ENCODE measurements around the gene ACAP1. TPM values are rescaled to one million over a fixed set of nuclear protein-coding genes. Genes with fewer than 3 reads are reported as not detected.

Gene ACAP1
- total RNA-seq, 5 donors from 2014 or later (not counting 1 experiment from before 2014, with no cell fraction given) = 531 to 781 (median 649) TPM

- POLR2A ChIA-PET = no interaction called here
- no peak for DNase-seq
- WGBS (ENCODE audit: insufficient coverage) = 42% methylated on average over 2 of the region's 6 CpGs
- no peak overlapping the region for H3K27ac ChIP-seq (ENCODE audit: low read length)
- H3K27me3 Mint-ChIP-seq = peaks cover 7 to 41% of the 10 kb centered on the region in 2 donors
- no peaks in the 10 kb centered on the region for H3K9me3 Mint-ChIP-seq
- H3K27ac Mint-ChIP-seq = no peak overlapping the region
- CTCF ChIA-PET = interaction anchor here in 1 of 2 donors (0.6 kb wide), 1 partner anchor 241 kb away, joined by 3 read pairs; no protein-coding TSS in a partner anchor
- H3K4me1 ChIP-seq (ENCODE audit: control insufficient read depth in 1 of 2, extremely low read depth in 1 of 2, insufficient read depth in 2 of 2, low read length in 2 of 2) = peaks cover 0 to 32% of the 10 kb centered on the region in 2 experiments
- H3K27me3 ChIP-seq (replicated peaks in 1 of 2; ENCODE audit: control insufficient read depth in 2 of 2, extremely low read depth in 1 of 2, insufficient read depth in 2 of 2, low read length in 1 of 2) = peaks cover 6 to 80% of the 10 kb centered on the region in 2 experiments
- no peaks in the 10 kb centered on the region for H3K9me3 ChIP-seq
- no peak overlapping the region for H3K4me3 ChIP-seq (ENCODE audit: control insufficient read depth in 1 of 2, extremely low read depth in 1 of 2, low read length in 1 of 2)
- no peak for ATAC-seq (replicated peaks in 1 of 4)
- no peaks in the 10 kb centered on the region for H3K36me3 Mint-ChIP-seq
- H3K4me3 Mint-ChIP-seq = peak overlapping the region in 1 of 3 donors; percentile 68
- no peaks in the 10 kb centered on the region for H3K36me3 ChIP-seq (ENCODE audit: control insufficient read depth in 2 of 2, extremely low read depth in 1 of 2, insufficient read depth in 1 of 2, low read length in 1 of 2)
- peaks cover 19 to 25% (median 21%) of the 10 kb centered on the region in 3 donors for H3K4me1 Mint-ChIP-seq
These were observed 43.6 kb upstream of the ACAP1 start for GRCh38 chr17:7292729-7293128.

GRCh38 chr17:7293159-7293558 is 43.2 kb upstream of the ACAP1 start:
- DNase-seq (no peak), ATAC-seq (replicated peaks in 1 of 4) (no peak)
- Mint-ChIP-seq H3K4me3 (peak overlapping the region in 1 of 3 donors; percentile 68), H3K27ac (no peak overlapping the region), H3K36me3 (no peaks in the 10 kb centered on the region), H3K9me3 (no peaks in the 10 kb centered on the region), H3K4me1 (peaks cover 19 to 25% (median 21%) of the 10 kb centered on the region in 3 donors), H3K27me3 (peaks cover 4 to 38% of the 10 kb centered on the region in 2 donors)
- Histone ChIP-seq H3K36me3 (ENCODE audit: control insufficient read depth in 2 of 2, extremely low read depth in 1 of 2, insufficient read depth in 1 of 2, low read length in 1 of 2) (no peaks in the 10 kb centered on the region), H3K27me3 (replicated peaks in 1 of 2; ENCODE audit: control insufficient read depth in 2 of 2, extremely low read depth in 1 of 2, insufficient read depth in 2 of 2, low read length in 1 of 2) (peaks cover 6 to 77% of the 10 kb centered on the region in 2 experiments), H3K27ac (ENCODE audit: low read length) (no peak overlapping the region), H3K9me3 (no peaks in the 10 kb centered on the region), H3K4me1 (ENCODE audit: control insufficient read depth in 1 of 2, extremely low read depth in 1 of 2, insufficient read depth in 2 of 2, low read length in 2 of 2) (peaks cover 0 to 32% of the 10 kb centered on the region in 2 experiments), H3K4me3 (ENCODE audit: control insufficient read depth in 1 of 2, extremely low read depth in 1 of 2, low read length in 1 of 2) (no peak overlapping the region)
- whole genome bisulfite sequencing (ENCODE audit: insufficient coverage) = 96% methylated on average over 7 of the region's 11 CpGs
- ChIA-PET CTCF (interaction anchor here (0.5 to 0.6 kb wide), 2 partner anchors 11 to 241 kb away, joined by 3 to 4 read pairs; no protein-coding TSS in a partner anchor), POLR2A (interaction anchor here (0.6 to 0.7 kb wide), 2 partner anchors 123 to 180 kb away, joined by 3 to 5 read pairs; no protein-coding TSS in a partner anchor)

DNA sequence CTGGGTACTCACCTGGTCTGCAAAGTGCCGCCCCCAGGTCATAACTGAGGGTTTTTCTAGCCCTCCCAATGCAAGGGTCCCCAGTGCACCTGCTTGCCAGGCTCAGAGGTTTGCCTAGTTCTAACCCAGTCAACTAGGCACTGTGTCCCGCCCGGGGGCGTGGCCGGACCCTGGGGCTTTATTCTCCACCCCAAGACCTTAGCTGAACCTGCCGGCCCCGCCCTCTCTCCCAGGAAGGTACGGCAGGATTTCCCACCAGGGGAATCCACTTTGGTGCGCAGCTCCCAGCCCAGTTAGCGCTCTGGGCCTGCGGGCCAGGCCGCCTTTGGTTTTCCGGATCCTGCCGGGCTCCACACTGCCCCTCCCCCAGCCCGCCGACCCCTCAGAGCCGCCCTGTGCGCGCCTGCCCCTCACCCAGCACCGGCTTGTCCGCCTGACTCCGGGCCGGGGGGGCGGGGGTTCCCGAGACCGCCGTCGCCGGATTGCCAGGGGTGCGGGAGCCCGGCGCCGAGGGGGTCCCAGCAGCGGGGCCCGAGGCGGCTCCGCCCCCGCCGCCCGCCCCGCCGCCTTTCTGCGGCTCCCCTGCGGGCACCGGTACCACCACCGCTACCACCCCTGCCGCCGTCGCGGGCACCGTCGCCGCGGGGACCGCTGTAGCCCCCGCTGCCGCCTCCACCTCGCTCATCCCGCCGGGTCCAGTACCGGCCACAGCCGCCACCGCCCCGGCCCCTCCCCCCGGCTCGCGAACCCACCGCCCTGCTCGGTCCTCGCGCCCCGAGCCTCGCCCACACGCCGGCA is 42.3 kb upstream of the ACAP1 start:
- Mint-ChIP-seq H3K9me3 (no peaks in the 10 kb centered on the region), H3K4me3 (peak overlapping the region; percentile 37 to 68 (median 37)), H3K27ac (no peak overlapping the region), H3K4me1 (peaks cover 19 to 25% (median 21%) of the 10 kb centered on the region in 3 donors), H3K36me3 (no peaks in the 10 kb centered on the region), H3K27me3 (peaks cover 0 to 36% of the 10 kb centered on the region in 2 donors)
- peak in 3 of 35 experiments; percentile 21 to 50 (median 32) for DNase-seq
- 3% methylated on average over 73 of the region's 75 CpGs for WGBS (ENCODE audit: insufficient coverage)
- H3K27ac ChIP-seq (ENCODE audit: low read length) = no peak overlapping the region
- H3K4me1 ChIP-seq (ENCODE audit: control insufficient read depth in 1 of 2, extremely low read depth in 1 of 2, insufficient read depth in 2 of 2, low read length in 2 of 2) = peaks cover 0 to 32% of the 10 kb centered on the region in 2 experiments
- no peaks in the 10 kb centered on the region for H3K36me3 ChIP-seq (ENCODE audit: control insufficient read depth in 2 of 2, extremely low read depth in 1 of 2, insufficient read depth in 1 of 2, low read length in 1 of 2)
- H3K9me3 ChIP-seq = no peaks in the 10 kb centered on the region
- ATAC-seq (replicated peaks in 1 of 4) = peak; percentile 5 to 28 (median 8)
- CTCF ChIA-PET = no interaction called here
- POLR2A ChIA-PET = interaction anchor here in 1 of 2 donors (0.7 kb wide), 1 partner anchor 124 kb away, joined by 3 read pairs; no protein-coding TSS in a partner anchor
- H3K4me3 ChIP-seq (ENCODE audit: control insufficient read depth in 1 of 2, extremely low read depth in 1 of 2, low read length in 1 of 2) = peak overlapping the region in 1 of 2 donors; percentile 17
- peaks cover 6 to 74% of the 10 kb centered on the region in 2 experiments for H3K27me3 ChIP-seq (replicated peaks in 1 of 2; ENCODE audit: control insufficient read depth in 2 of 2, extremely low read depth in 1 of 2, insufficient read depth in 2 of 2, low read length in 1 of 2)

GRCh38 chr17:7294614-7295153 is 41.6 kb upstream of the ACAP1 start, which contains the start of gene YBX2:
TSS of gene YBX2 (minus strand) at chr17:7294639. CDS start at chr17:7294500, 139 bp downstream.
- ChIA-PET CTCF (no interaction called here), POLR2A (no interaction called here)
- peaks cover 0 to 35% of the 10 kb centered on the region in 2 donors for H3K27me3 Mint-ChIP-seq

DNA sequence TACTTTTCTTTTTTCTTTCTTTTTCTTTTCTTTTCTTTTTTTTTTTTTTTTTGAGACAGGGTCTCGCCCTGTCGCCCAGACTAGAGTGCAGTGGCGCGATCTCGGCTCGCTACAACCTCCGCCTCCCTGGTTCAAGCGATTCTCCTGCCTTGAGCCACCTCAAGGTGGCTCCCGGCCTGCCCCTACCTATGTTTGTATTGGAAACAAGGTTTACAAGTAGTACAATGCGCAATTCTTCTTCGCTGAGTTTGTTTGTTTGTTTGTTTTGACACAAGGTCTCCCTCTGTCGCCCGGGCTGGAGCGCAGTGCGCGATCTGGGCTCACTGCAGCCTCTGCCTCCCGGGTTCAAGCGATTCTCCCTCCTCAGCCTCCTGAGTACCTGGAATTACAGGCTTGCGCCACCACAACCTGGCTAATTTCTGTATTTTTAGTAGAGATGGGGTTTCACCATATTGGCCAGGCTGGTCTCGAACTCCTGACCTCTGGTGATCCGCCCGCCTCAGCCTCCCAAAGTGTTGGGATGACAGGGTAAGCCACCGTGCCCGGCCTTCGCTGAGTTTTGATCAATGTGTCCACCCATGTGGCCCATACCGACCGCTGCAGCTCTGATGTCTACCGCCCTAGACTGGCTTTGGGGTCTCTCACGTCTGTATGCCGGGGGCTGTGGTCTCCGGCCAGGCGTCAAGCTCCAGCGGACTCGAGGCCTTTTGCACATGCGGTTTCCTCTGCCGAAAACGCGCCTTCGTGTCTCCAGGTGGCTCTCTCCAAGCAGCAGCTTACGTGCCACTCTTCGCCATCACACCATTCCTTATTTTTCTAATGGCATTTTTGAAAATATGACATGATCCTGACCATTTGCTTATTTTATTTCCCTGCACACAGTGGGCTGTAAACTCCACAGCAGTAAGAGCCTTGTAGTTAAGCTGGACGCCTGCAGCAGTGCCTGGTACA is 40.8 kb upstream of the ACAP1 start:
- H3K27ac ChIP-seq (ENCODE audit: low read length) = no peak overlapping the region
- WGBS (ENCODE audit: insufficient coverage) = 75% methylated on average over 23 of the region's 42 CpGs

More at GRCh38 chr17:7294614-7295153, 41.6 kb upstream of the ACAP1 start, which contains the start of gene YBX2:
- no peaks in the 10 kb centered on the region for H3K36me3 Mint-ChIP-seq
- H3K9me3 ChIP-seq = no peaks in the 10 kb centered on the region
- peak within 1 kb of the TSS; percentile 69 to 89 (median 70) for H3K4me3 Mint-ChIP-seq
- peak in 33 of 35 experiments; percentile 21 to 82 (median 53) for DNase-seq
- H3K27ac Mint-ChIP-seq = peak within 1 kb of the TSS in 1 of 2 donors; percentile 61
- H3K27ac ChIP-seq (ENCODE audit: low read length) = no peak within 1 kb of the TSS
- H3K4me1 Mint-ChIP-seq = peaks cover 19 to 25% (median 21%) of the 10 kb centered on the region in 3 donors
- H3K9me3 Mint-ChIP-seq = no peaks in the 10 kb centered on the region
- ATAC-seq (replicated peaks in 1 of 4) = peak; percentile 69 to 82 (median 78)
- H3K27me3 ChIP-seq (replicated peaks in 1 of 2; ENCODE audit: control insufficient read depth in 2 of 2, extremely low read depth in 1 of 2, insufficient read depth in 2 of 2, low read length in 1 of 2) = peaks cover 6 to 67% of the 10 kb centered on the region in 2 experiments
- H3K36me3 ChIP-seq (ENCODE audit: control insufficient read depth in 2 of 2, extremely low read depth in 1 of 2, insufficient read depth in 1 of 2, low read length in 1 of 2) = no peaks in the 10 kb centered on the region
- H3K4me3 ChIP-seq (ENCODE audit: control insufficient read depth in 1 of 2, extremely low read depth in 1 of 2, low read length in 1 of 2) = peak within 1 kb of the TSS; percentile 38 to 41
- under 1% methylated on average over 48 of the region's 57 CpGs for WGBS (ENCODE audit: insufficient coverage)
- H3K4me1 ChIP-seq (ENCODE audit: control insufficient read depth in 1 of 2, extremely low read depth in 1 of 2, insufficient read depth in 2 of 2, low read length in 2 of 2) = peaks cover 0 to 32% of the 10 kb centered on the region in 2 experiments

More for the DNA sequence above, 40.8 kb upstream of the ACAP1 start:
- Mint-ChIP-seq H3K36me3 (no peaks in the 10 kb centered on the region), H3K4me1 (peaks cover 19 to 25% (median 21%) of the 10 kb centered on the region in 3 donors), H3K9me3 (no peaks in the 10 kb centered on the region), H3K4me3 (peak overlapping the region; percentile 69 to 89 (median 70)), H3K27ac (peak overlapping the region in 1 of 2 donors; percentile 61), H3K27me3 (peaks cover 0 to 32% of the 10 kb centered on the region in 2 donors)
- Histone ChIP-seq H3K27me3 (replicated peaks in 1 of 2; ENCODE audit: control insufficient read depth in 2 of 2, extremely low read depth in 1 of 2, insufficient read depth in 2 of 2, low read length in 1 of 2) (peaks cover 6 to 60% of the 10 kb centered on the region in 2 experiments), H3K4me3 (ENCODE audit: control insufficient read depth in 1 of 2, extremely low read depth in 1 of 2, low read length in 1 of 2) (peak overlapping the region; percentile 38 to 41), H3K36me3 (ENCODE audit: control insufficient read depth in 2 of 2, extremely low read depth in 1 of 2, insufficient read depth in 1 of 2, low read length in 1 of 2) (no peaks in the 10 kb centered on the region), H3K4me1 (ENCODE audit: control insufficient read depth in 1 of 2, extremely low read depth in 1 of 2, insufficient read depth in 2 of 2, low read length in 2 of 2) (peaks cover 0 to 32% of the 10 kb centered on the region in 2 experiments), H3K9me3 (no peaks in the 10 kb centered on the region)
- peak in 1 of 4 experiments; percentile 11 for ATAC-seq (replicated peaks in 1 of 4)
- DNase-seq = no peak
- ChIA-PET CTCF (interaction anchor here in 1 of 2 donors (1.4 to 2.5 kb wide), 3 partner anchors 15 to 250 kb away, joined by 3 to 9 read pairs (median 4); no protein-coding TSS in a partner anchor), POLR2A (no interaction called here)

All from T-cell (primary cell).